DMS153 (cell line): Measurements from ENCODE around the gene SYNGR3.
"Not testable (repeated sequence)": the region's sequence is repeated elsewhere in the genome, so short reads cannot be mapped to it uniquely, and the experiment has no call there.

Experiments
- DNase-seq: peaks from one replicate; lab custom pipeline; 2025; lab: John Stamatoyannopoulos, UW

Gene SYNGR3

GRCh38 chr16:2029350-2029749 is 39.6 kb downstream of the SYNGR3 start:
- DNase-seq = no peak

GRCh38 chr16:2030036-2030435 is 40.3 kb downstream of the SYNGR3 start:
- DNase-seq = no peak

- DNase-seq = no peak
Measured at GRCh38 chr16:2031081-2031577, 41.4 kb downstream of the SYNGR3 start.

- DNase-seq = no peak
Measured at GRCh38 chr16:2032285-2033056, 42.7 kb downstream of the SYNGR3 start.

GRCh38 chr16:2033057-2033908 is 43.5 kb downstream of the SYNGR3 start:
- DNase-seq = no peak

- DNase-seq = not testable (repeated sequence)
Measured at GRCh38 chr16:2033909-2034695, 44.3 kb downstream of the SYNGR3 start.

- no peak for DNase-seq
Measured at GRCh38 chr16:2034696-2035430, 45.1 kb downstream of the SYNGR3 start.

- peak; percentile 31 for DNase-seq
Measured at GRCh38 chr16:2035431-2036199, 45.8 kb downstream of the SYNGR3 start.

GRCh38 chr16:2036200-2036966 is 46.6 kb downstream of the SYNGR3 start:
- no peak for DNase-seq

- no peak for DNase-seq
Measured at GRCh38 chr16:2037115-2037514, 47.3 kb downstream of the SYNGR3 start.

- DNase-seq = no peak
Measured at GRCh38 chr16:2037647-2038381, 48.0 kb downstream of the SYNGR3 start.

GRCh38 chr16:2038382-2039231 is 48.8 kb downstream of the SYNGR3 start:
- DNase-seq = no peak

- peak; percentile 79 for DNase-seq
Measured at GRCh38 chr16:2039274-2040031, 49.7 kb downstream of the SYNGR3 start.

- DNase-seq = no peak
Measured at GRCh38 chr16:2040041-2040786, 50.4 kb downstream of the SYNGR3 start.

- peak; percentile 48 for DNase-seq
Measured at GRCh38 chr16:2040787-2041522, 51.2 kb downstream of the SYNGR3 start.
